Bronchial epithelial cell (primary cell): ENCODE measurements around the gene FLNB. TPM values are rescaled to one million over a fixed set of nuclear protein-coding genes. Genes with fewer than 3 reads are reported as not detected.

ENCODE experiments used
- DNase-seq: peaks from one replicate; pipeline ENCODE4 v3.0.0-alpha.2; 2010; ENCODE audit warnings: low read depth
- FAIRE-seq: peaks from 2 replicates; lab custom pipeline; 2011; peaks lifted over from hg19 to GRCh38; lab: Jason Lieb, UNC
- H3K27me3 ChIP-seq: 2 replicates; pipeline ENCODE4 v1.5.1; 2011; ENCODE audit warnings: low read length; ENCODE audit not compliant: control insufficient read depth, insufficient read depth
- H3K36me3 ChIP-seq: 2 replicates; pipeline ENCODE4 v1.5.1; 2011; ENCODE audit warnings: low read length; ENCODE audit not compliant: control insufficient read depth, insufficient read depth
- H3K4me3 ChIP-seq: 2 replicates; pipeline ENCODE4 v1.5.1; 2011; ENCODE audit warnings: mild to moderate bottlenecking, low read depth, low read length, control low read depth
- total RNA-seq: library from RNA; depleted of rRNA; stranded (reverse); fragments of >200 nt; gene quantifications from 2 replicates; pipeline ENCODE4 v1.2.1, GENCODE V29; 2014
- TF ChIP-seq, protein P1 (sequence below): IDR thresholded peaks from 2 replicates; pipeline ENCODE4 v1.5.1; 2011; ENCODE audit warnings: mild to moderate bottlenecking, moderate library complexity, low read length, control low read depth, inconsistent platforms; ENCODE audit not compliant: insufficient read depth, severe bottlenecking

The FLNB gene
- total RNA-seq, 1 donor from 2014 or later: 822 TPM

DNA sequence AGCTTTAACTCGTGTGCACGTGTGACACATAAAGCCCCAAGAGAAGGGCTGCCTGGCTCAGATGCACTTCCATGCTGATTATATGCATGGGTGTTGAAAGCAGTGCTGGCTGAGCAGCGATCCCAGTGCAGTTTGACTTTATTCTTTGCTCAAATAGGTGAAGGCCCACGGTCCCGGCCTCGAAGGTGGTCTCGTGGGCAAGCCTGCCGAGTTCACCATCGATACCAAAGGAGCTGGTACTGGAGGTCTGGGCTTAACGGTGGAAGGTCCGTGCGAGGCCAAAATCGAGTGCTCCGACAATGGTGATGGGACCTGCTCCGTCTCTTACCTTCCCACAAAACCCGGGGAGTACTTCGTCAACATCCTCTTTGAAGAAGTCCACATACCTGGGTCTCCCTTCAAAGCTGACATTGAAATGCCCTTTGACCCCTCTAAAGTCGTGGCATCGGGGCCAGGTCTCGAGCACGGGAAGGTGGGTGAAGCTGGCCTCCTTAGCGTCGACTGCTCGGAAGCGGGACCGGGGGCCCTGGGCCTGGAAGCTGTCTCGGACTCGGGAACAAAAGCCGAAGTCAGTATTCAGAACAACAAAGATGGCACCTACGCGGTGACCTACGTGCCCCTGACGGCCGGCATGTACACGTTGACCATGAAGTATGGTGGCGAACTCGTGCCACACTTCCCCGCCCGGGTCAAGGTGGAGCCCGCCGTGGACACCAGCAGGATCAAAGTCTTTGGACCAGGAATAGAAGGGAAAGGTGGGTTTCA, 114.9 kb downstream of the FLNB start:
- TF ChIP-seq, protein P1, sequence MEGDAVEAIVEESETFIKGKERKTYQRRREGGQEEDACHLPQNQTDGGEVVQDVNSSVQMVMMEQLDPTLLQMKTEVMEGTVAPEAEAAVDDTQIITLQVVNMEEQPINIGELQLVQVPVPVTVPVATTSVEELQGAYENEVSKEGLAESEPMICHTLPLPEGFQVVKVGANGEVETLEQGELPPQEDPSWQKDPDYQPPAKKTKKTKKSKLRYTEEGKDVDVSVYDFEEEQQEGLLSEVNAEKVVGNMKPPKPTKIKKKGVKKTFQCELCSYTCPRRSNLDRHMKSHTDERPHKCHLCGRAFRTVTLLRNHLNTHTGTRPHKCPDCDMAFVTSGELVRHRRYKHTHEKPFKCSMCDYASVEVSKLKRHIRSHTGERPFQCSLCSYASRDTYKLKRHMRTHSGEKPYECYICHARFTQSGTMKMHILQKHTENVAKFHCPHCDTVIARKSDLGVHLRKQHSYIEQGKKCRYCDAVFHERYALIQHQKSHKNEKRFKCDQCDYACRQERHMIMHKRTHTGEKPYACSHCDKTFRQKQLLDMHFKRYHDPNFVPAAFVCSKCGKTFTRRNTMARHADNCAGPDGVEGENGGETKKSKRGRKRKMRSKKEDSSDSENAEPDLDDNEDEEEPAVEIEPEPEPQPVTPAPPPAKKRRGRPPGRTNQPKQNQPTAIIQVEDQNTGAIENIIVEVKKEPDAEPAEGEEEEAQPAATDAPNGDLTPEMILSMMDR: no peak
- Histone ChIP-seq H3K36me3 (peaks cover 57% of the 10 kb centered on the region), H3K4me3 (no peak overlapping the region), H3K27me3 (no peaks in the 10 kb centered on the region)
- no peak for DNase-seq
- FAIRE-seq: no peak

- H3K36me3 ChIP-seq: peaks cover 62% of the 10 kb centered on the region
- DNase-seq: no peak
- H3K27me3 ChIP-seq: no peaks in the 10 kb centered on the region
- FAIRE-seq: no peak
- TF ChIP-seq, protein P1: no peak
- H3K4me3 ChIP-seq: no peak overlapping the region
Observed at GRCh38 chr3:58124387-58124786, 116.2 kb downstream of the FLNB start.

DNA sequence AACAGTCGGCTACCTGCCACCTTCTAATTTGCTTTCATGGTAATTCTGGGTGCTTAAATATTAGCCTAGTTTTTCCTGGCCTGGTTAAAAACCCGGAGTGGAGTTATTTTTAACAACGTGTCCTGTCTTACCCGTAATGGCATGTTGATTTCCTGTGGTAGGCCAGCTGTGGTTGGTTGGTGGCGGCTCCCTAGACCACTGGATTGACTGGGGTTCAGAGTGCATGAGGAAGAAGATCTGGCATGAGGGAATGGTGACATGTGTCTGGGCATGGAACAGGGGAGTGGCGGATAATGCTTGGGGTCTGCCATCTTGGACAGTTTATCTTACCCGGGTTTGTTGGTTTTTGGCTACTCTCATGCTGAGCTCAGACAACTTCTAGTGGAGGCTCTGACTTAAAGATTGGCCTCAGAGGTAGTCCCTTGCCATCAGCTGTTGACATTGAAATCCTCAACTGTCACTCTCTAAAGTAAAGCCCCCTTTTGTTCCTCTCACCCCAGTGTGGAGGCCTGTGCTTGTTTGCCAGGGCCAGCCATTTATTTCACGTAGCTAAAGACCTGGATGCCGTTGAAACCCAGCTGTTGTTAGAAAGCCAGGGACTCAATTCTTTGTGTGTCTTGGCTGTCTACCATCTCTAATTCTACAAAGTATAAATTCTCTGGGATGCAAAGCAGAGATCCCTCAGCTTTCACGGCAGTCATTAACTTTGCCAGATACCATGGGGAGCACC, 121.0 kb downstream of the FLNB start:
- FAIRE-seq: no peak
- Histone ChIP-seq H3K4me3 (no peak overlapping the region), H3K27me3 (no peaks in the 10 kb centered on the region), H3K36me3 (peaks cover 60% of the 10 kb centered on the region)
- TF ChIP-seq, protein P1: no peak
- DNase-seq: no peak

- FAIRE-seq: no peak
Observed at GRCh38 chr3:58130591-58130990, 122.4 kb downstream of the FLNB start.

DNA sequence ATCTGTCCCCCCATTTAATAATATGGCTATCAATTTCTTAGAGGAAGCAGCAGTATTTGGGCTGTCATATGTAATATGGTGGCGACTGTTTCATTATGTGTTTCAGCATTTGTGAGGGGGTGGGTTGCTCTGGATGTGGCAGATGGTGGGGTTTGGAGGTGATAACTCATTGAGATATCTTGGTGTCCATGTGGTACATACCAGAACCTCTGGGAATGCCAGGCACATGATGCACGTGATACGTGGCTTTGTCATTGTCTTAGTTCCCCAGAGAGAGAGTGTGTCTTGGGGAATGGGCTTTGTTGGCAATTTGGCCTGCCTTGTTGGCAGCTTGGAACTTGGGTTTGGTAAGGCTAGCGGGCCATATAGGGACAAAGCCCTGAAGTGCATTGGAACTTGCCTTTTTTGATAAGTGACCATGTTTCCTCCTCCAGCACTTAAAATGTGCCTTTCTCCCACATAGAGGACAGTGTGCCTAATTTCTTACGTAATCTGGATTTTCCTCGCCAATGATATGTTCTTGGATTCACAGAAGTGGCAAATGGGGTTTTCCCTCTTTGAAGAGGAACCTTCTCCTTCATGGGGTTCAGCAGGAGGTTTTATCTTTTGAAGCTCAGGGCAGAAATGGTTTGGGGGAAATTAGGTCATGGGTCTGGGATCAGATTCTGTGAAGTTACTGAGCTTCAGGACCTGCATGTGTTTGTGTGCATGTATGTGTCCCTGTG, 123.0 kb downstream of the FLNB start:
- TF ChIP-seq, protein P1: no peak
- peak; percentile 70 for FAIRE-seq
- H3K36me3 ChIP-seq: peaks cover 61% of the 10 kb centered on the region

More at GRCh38 chr3:58130591-58130990, 122.4 kb downstream of the FLNB start:
- TF ChIP-seq, protein P1: no peak
- no peak overlapping the region for H3K4me3 ChIP-seq
- H3K36me3 ChIP-seq: peaks cover 61% of the 10 kb centered on the region
- H3K27me3 ChIP-seq: no peaks in the 10 kb centered on the region
- DNase-seq: no peak

More for the DNA sequence above, 123.0 kb downstream of the FLNB start:
- DNase-seq: no peak
- Histone ChIP-seq H3K4me3 (no peak overlapping the region), H3K27me3 (no peaks in the 10 kb centered on the region)
